NB4 (cell line): ENCODE data around the gene STK38L.

Experiments used
- MAX ChIP-seq: IDR thresholded peaks from 2 replicates; pipeline ENCODE4 v1.6.1; 2011; ENCODE audit warnings: low read depth, low read length
- MYC ChIP-seq: IDR thresholded peaks from 2 replicates; pipeline ENCODE4 v1.6.1; 2011; ENCODE audit warnings: low read depth, low read length
- POLR2A ChIP-seq: IDR thresholded peaks from 2 replicates; pipeline ENCODE4 v1.6.1; 2011; ENCODE audit warnings: mild to moderate bottlenecking; ENCODE audit not compliant: insufficient read length; ENCODE audit errors: extremely low read depth
- TF ChIP-seq, protein P1 (sequence below): IDR thresholded peaks from one replicate; pipeline ENCODE4 v1.5.1; 2012; ENCODE audit warnings: low read depth, low read length

GRCh38 chr12:27332714-27333402, 88.8 kb downstream of the STK38L start, which contains the start of gene BMAL2:
- TF ChIP-seq, protein P1, sequence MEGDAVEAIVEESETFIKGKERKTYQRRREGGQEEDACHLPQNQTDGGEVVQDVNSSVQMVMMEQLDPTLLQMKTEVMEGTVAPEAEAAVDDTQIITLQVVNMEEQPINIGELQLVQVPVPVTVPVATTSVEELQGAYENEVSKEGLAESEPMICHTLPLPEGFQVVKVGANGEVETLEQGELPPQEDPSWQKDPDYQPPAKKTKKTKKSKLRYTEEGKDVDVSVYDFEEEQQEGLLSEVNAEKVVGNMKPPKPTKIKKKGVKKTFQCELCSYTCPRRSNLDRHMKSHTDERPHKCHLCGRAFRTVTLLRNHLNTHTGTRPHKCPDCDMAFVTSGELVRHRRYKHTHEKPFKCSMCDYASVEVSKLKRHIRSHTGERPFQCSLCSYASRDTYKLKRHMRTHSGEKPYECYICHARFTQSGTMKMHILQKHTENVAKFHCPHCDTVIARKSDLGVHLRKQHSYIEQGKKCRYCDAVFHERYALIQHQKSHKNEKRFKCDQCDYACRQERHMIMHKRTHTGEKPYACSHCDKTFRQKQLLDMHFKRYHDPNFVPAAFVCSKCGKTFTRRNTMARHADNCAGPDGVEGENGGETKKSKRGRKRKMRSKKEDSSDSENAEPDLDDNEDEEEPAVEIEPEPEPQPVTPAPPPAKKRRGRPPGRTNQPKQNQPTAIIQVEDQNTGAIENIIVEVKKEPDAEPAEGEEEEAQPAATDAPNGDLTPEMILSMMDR: no peak
- peak; percentile 69 for TF ChIP-seq POLR2A
- peak; percentile 53 for TF ChIP-seq MAX
- TF ChIP-seq MYC: no peak; the same call in 1 of the 2 replicates
